K562 (cell line): ENCODE results near the gene IL1RN. TPM values are rescaled to one million over a fixed set of nuclear protein-coding genes. Genes with fewer than 3 reads are reported as not detected.

Source experiments
- ATAC-seq: fragments of 200-7000 bp; cut with Tn5 transposase; 3 replicates; pipeline ENCODE4 v1.9.1; 2020; ENCODE audit warnings: moderate library complexity
- BruUV-seq: library from RNA; stranded (reverse); fragments of 400-500 nt; replicated peaks from 2 replicates; lab custom pipeline; 2021; lab: Mats Ljungman, UMichigan
- CTCF ChIA-PET: fragments of 300-600 bp; formaldehyde crosslinking; extraction: SDS; loops from one replicate; lab custom pipeline; 2021; ENCODE audit warnings: low intra/inter-chr PET ratio; lab: Yijun Ruan, JAX
- POLR2A ChIA-PET: fragments of 300-600, 350-650 bp; sonication (Branson Sonifier 250); formaldehyde crosslinking; extraction: SDS; loops from one replicate; lab custom pipeline; 2021; ENCODE audit warnings: antibody characterized with exemption, inconsistent platforms; lab: Yijun Ruan, JAX
- DNase-seq, 4 experiments: peaks; one replicate each; pipeline versions ENCODE4 v3.0.0 to v3.0.0-alpha.2; 2011 to 2018; ENCODE audit warnings: low spot score in 3 of 4, mixed read lengths in 3 of 4; ENCODE audit errors: extremely low read depth in 1 of 4
- FAIRE-seq: peaks from 2 replicates; lab custom pipeline; 2011; peaks lifted over from hg19 to GRCh38; lab: Jason Lieb, UNC
- H2AFZ ChIP-seq: 2 replicates; pipeline ENCODE4 v1.6.0; 2011; ENCODE audit warnings: low read depth, low read length, control low read depth, inconsistent platforms
- H3K27ac ChIP-seq: fragments of 200-600 bp; 3 replicates; pipeline ENCODE4 v1.8.0; 2011; ENCODE audit warnings: low read depth, mild to moderate bottlenecking, control low read depth, inconsistent platforms, low read length, moderate library complexity, mixed read lengths; ENCODE audit errors: extremely low read depth
- H3K27me3 ChIP-seq, 2 experiments: fragments of 300-600 bp in 1 of 2; 2 replicates in 1 of 2; 3 replicates in 1 of 2; pipeline versions ENCODE4 v1.6.0 to v1.8.0; 2011; ENCODE audit warnings: inconsistent platforms in 2 of 2, low read length in 2 of 2, mild to moderate bottlenecking in 1 of 2, mixed read lengths in 1 of 2, moderate library complexity in 1 of 2; ENCODE audit not compliant: control insufficient read depth in 2 of 2, insufficient read depth in 2 of 2
- H3K36me3 ChIP-seq: fragments of 300-600 bp; 3 replicates; pipeline ENCODE4 v1.8.0; 2011; ENCODE audit warnings: mild to moderate bottlenecking, low read length, inconsistent platforms; ENCODE audit not compliant: control insufficient read depth, insufficient read depth
- H3K4me1 ChIP-seq, 2 experiments: fragments of 200-600 bp in 1 of 2; replicated peaks in 1 of 2; 2 replicates in 1 of 2; 3 replicates in 1 of 2; pipeline versions ENCODE4 v1.5.1 to v1.8.0; 2011; ENCODE audit warnings: inconsistent platforms in 2 of 2, low read length in 2 of 2, mild to moderate bottlenecking in 1 of 2, mixed read lengths in 1 of 2, moderate library complexity in 1 of 2; ENCODE audit not compliant: control insufficient read depth in 2 of 2, insufficient read depth in 2 of 2
- H3K4me2 ChIP-seq: 2 replicates; pipeline ENCODE4 v1.6.1; 2011; ENCODE audit warnings: low read length, control low read depth, inconsistent platforms, mixed read lengths; ENCODE audit not compliant: insufficient read depth
- H3K4me3 ChIP-seq: fragments of 200-600 bp; sonication (generic), shearing (Covaris generic); 2 replicates; pipeline ENCODE4 v1.5.1; 2016; ENCODE audit warnings: control low read depth, inconsistent platforms
- H3K79me2 ChIP-seq: fragments of 200-600 bp; 3 replicates; pipeline ENCODE4 v1.8.0; 2011; ENCODE audit warnings: low read length, inconsistent platforms; ENCODE audit not compliant: control insufficient read depth, insufficient read depth
- H3K9ac ChIP-seq, 2 experiments: 2 replicates each; pipeline versions ENCODE4 v1.6.0 to v1.6.1; 2011; ENCODE audit warnings: low read depth in 2 of 2, low read length in 2 of 2, control low read depth in 1 of 2, inconsistent platforms in 1 of 2, mild to moderate bottlenecking in 1 of 2, mixed read lengths in 1 of 2; ENCODE audit not compliant: insufficient read depth in 1 of 2
- H3K9me1 ChIP-seq: one replicate; pipeline ENCODE4 v1.6.0; 2011; ENCODE audit warnings: inconsistent platforms, mild to moderate bottlenecking, low read length, moderate library complexity; ENCODE audit not compliant: control insufficient read depth, insufficient read depth
- H3K9me3 ChIP-seq: replicated peaks from 2 replicates; pipeline ENCODE4 v1.5.1; 2011; ENCODE audit warnings: low read depth, low read length, inconsistent platforms; ENCODE audit not compliant: control insufficient read depth, insufficient read depth
- H4K20me1 ChIP-seq: replicated peaks from 2 replicates; pipeline ENCODE4 v1.6.1; 2011; ENCODE audit warnings: low read length, inconsistent platforms, mixed read lengths; ENCODE audit not compliant: control insufficient read depth, insufficient read depth
- CSDE1 ChIP-seq, 2 experiments: fragments of 450-650 bp; IDR thresholded peaks; 2 replicates each; pipeline ENCODE4 v1.6.1; 2016; ENCODE audit warnings: mild to moderate bottlenecking in 1 of 2
- CUX1 ChIP-seq: fragments of 200-800 bp; sonication (Bioruptor generic); IDR thresholded peaks from 2 replicates; pipeline ENCODE4 v1.6.1; 2016; ENCODE audit warnings: missing genetic modification characterization, missing compliant biosample characterization
- ETV5 ChIP-seq: sonication (generic); formaldehyde crosslinking; IDR thresholded peaks from 2 replicates; pipeline ENCODE4 v1.4.0; 2020; ENCODE audit warnings: low read depth, mild to moderate bottlenecking, missing genetic modification reagents
- FOSL1 ChIP-seq: fragments of 200-800 bp; sonication (Bioruptor generic); conservative IDR thresholded peaks from 2 replicates; pipeline ENCODE4 v1.6.1; 2016; ENCODE audit warnings: missing genetic modification characterization, missing compliant biosample characterization
- HDAC8 ChIP-seq: fragments of 450-650 bp; IDR thresholded peaks from 2 replicates; pipeline ENCODE4 v1.6.1; 2016; ENCODE audit warnings: mild to moderate bottlenecking, missing genetic modification characterization, moderate library complexity, missing compliant biosample characterization
- KDM4B ChIP-seq, 2 experiments: fragments of 450-650 bp in 1 of 2; sonication (generic) in 1 of 2; IDR thresholded peaks; 2 replicates each; pipeline ENCODE4 v1.6.1; 2016 to 2017; ENCODE audit warnings: borderline replicate concordance in 2 of 2, antibody characterized with exemption in 1 of 2, low read depth in 1 of 2, mild to moderate bottlenecking in 1 of 2
- KLF13 ChIP-seq: fragments of 450-650 bp; IDR thresholded peaks from 2 replicates; pipeline ENCODE4 v1.6.1; 2016; ENCODE audit warnings: missing genetic modification characterization, low read depth, mild to moderate bottlenecking, missing compliant biosample characterization, moderate library complexity, borderline replicate concordance
- NCOA2 ChIP-seq, 2 experiments: fragments of 450-650 bp; IDR thresholded peaks; 2 replicates each; pipeline ENCODE4 v1.6.1; 2018; ENCODE audit warnings: mild to moderate bottlenecking in 2 of 2, moderate library complexity in 1 of 2; ENCODE audit not compliant: partially characterized antibody in 2 of 2
- NFRKB ChIP-seq: fragments of 450-650 bp; IDR thresholded peaks from 2 replicates; pipeline ENCODE4 v1.6.1; 2016; ENCODE audit warnings: low read depth
- SAFB ChIP-seq: fragments of 200-400 bp; formaldehyde crosslinking; IDR thresholded peaks from 2 replicates; pipeline ENCODE4 v1.6.1; 2017; ENCODE audit warnings: low read depth, low read length, borderline replicate concordance
- THRAP3 ChIP-seq: fragments of 450-650 bp; IDR thresholded peaks from 2 replicates; pipeline ENCODE4 v1.6.1; 2016; ENCODE audit warnings: mild to moderate bottlenecking, inconsistent platforms, borderline replicate concordance
- ZNF124 ChIP-seq: sonication (generic); formaldehyde crosslinking; IDR thresholded peaks from 2 replicates; pipeline ENCODE4 v1.8.1; 2022; ENCODE audit warnings: missing genetic modification reagents
- ZNF280B ChIP-seq: fragments of 250-450 bp; sonication (Bioruptor Pico); IDR thresholded peaks from 2 replicates; pipeline ENCODE4 v1.5.1; 2021; ENCODE audit warnings: mild to moderate bottlenecking
- ZNF431 ChIP-seq: sonication (generic); formaldehyde crosslinking; IDR thresholded peaks from 2 replicates; pipeline ENCODE4 v1.8.0; 2022; ENCODE audit warnings: mild to moderate bottlenecking, missing genetic modification reagents
- ZNF586 ChIP-seq: fragments of 450-650 bp; formaldehyde crosslinking; conservative IDR thresholded peaks from 2 replicates; pipeline ENCODE4 v1.4.0; 2020; ENCODE audit warnings: mild to moderate bottlenecking, moderate library complexity
- ZZZ3 ChIP-seq: fragments of 450-650 bp; IDR thresholded peaks from 2 replicates; pipeline ENCODE4 v1.6.1; 2016; ENCODE audit warnings: antibody characterized with exemption, mild to moderate bottlenecking, moderate library complexity
- WGBS: fragments of 100-300 bp; shearing (Covaris generic); methylation state at CpG from one replicate; pipeline ENCODE4 v1.1.6; 2016; ENCODE audit warnings: low coverage, mixed read lengths; ENCODE audit not compliant: insufficient coverage; ENCODE audit errors: missing lambda C conversion rate; 5-methylcytosine and 5-hydroxymethylcytosine counted together
- in situ Hi-C: fragments of 300-500 bp; cut with MboI; formaldehyde crosslinking; loops from 4 replicates; pipeline ENCODE4 v1.15.0; 2018; ENCODE audit warnings: inconsistent platforms, mixed read lengths
- intact Hi-C: fragments of 100-400 bp; cut with micrococcal nuclease; formaldehyde crosslinking; loops from 2 replicates; pipeline ENCODE4 v1.14.2; 2022
- polyA plus RNA-seq, 8 experiments: library from polyadenylated mRNA; depleted of rRNA in 4 of 8; stranded (reverse) in 5 of 8; unstranded in 3 of 8; fragments of >200 nt; fragmentation: Nextera tagmentation in 2 of 8; fragmentation: Illumina TruSeq in 1 of 8; extraction: Ambion mirVana in 2 of 8; extraction: Trizol in 1 of 8; gene quantifications; 2 replicates each; pipeline versions ENCODE4 v1.2.1 to v1.2.3, GENCODE V29; 2011 to 2014; ENCODE audit warnings: inconsistent platforms in 1 of 8, missing spikeins in 1 of 8
- total RNA-seq, 7 experiments: library from RNA; depleted of rRNA in 6 of 7; stranded (reverse); fragments of >200 nt in 6 of 7; fragmentation: Illumina TruSeq in 2 of 7; extraction: Trizol in 2 of 7; gene quantifications; 2 replicates each; pipeline versions ENCODE4 v1.2.1 to v1.2.3, GENCODE V29; 2011 to 2021; ENCODE audit warnings: low replicate concordance in 1 of 7

IL1RN gene
- total and polyA plus RNA-seq, 9 of the 15 experiments (the other 6 are each of a cell fraction or from before 2014, with no cell fraction given) = 0.13 TPM; not detected in 8

DNA sequence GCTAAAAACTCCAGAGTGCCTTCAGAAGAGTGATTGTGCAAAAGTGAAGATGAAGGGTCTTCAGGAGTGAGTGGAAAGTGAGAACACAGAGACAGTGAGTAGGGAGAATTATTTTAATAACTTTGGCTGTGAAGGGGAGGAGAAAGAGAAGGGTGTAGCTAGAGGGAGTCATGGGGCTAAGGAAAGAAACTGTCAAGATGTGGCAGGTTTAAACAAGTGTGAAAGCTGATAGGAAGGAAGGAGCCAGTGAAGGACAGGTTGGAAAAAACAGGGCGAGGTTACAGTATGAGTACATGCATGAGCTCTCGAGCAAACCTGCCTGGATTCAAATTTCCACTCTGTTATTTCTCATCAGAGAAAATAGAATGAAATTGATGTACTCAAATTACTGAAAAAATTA, 41.9 kb upstream of the IL1RN start:
- Histone ChIP-seq H3K9me3 (no peaks in the 10 kb centered on the region), H3K27me3 (peaks cover 2 to 10% of the 10 kb centered on the region in 2 experiments; a peak in 3 of 5 replicates), H3K4me2 (no peak overlapping the region), H3K4me1 (no peaks in the 10 kb centered on the region), H3K27ac (no peak overlapping the region), H4K20me1 (no peaks in the 10 kb centered on the region), H3K36me3 (no peaks in the 10 kb centered on the region), H3K9ac (no peak overlapping the region), H3K79me2 (no peaks in the 10 kb centered on the region), H2AFZ (no peak overlapping the region), H3K9me1 (no peaks in the 10 kb centered on the region), H3K4me3 (no peak overlapping the region)
- intact Hi-C loops = loop anchor here (10.0 kb wide), 1 partner anchor 131 kb away; no protein-coding TSS in a partner anchor
- CTCF ChIA-PET = no interaction called here
- ATAC-seq = no peak
- DNase-seq = no peak
- BruUV-seq = no TSS peak
- FAIRE-seq = no peak
- POLR2A ChIA-PET = no interaction called here
- no peak for TF ChIP-seq THRAP3
- TF ChIP-seq ZZZ3 = no peak
- no peak for TF ChIP-seq NCOA2 (IDR thresholded peaks at IDR 0.05; ENCODE audit: partially characterized antibody in 2 of 2)
- TF ChIP-seq FOSL1 = no peak
- no peak for TF ChIP-seq KDM4B (IDR thresholded peaks at IDR 0.05; ENCODE audit: borderline replicate concordance in 2 of 2, low read depth in 1 of 2)
- no peak for TF ChIP-seq NFRKB
- no peak for TF ChIP-seq ETV5 (CRISPR knock-in tag)
- TF ChIP-seq KLF13 (tag) = no peak
- no peak for TF ChIP-seq ZNF124
- no peak for TF ChIP-seq SAFB
- no peak for TF ChIP-seq ZNF586 (CRISPR knock-in tag)
- TF ChIP-seq ZNF431 (CRISPR knock-in tag) = no peak
- TF ChIP-seq ZNF280B (CRISPR knock-in tag) = no peak
- TF ChIP-seq CUX1 = no peak
- no peak for TF ChIP-seq HDAC8 (tag)
- TF ChIP-seq CSDE1 (IDR thresholded peaks at IDR 0.05) = no peak
- 0% methylated on average over 2 of the region's 2 CpGs for WGBS
- in situ Hi-C loops = no loop called here
